ENCODE data around the gene KLRB1. TPM values are rescaled to one million over a fixed set of nuclear protein-coding genes. Genes with fewer than 3 reads are reported as not detected.

The KLRB1 gene
- under 1 TPM in 1 of 2 donors, not detected in 1; 0.25 TPM for total RNA-seq
- polyA plus RNA-seq (ENCODE audit: insufficient read depth, low read depth, low replicate concordance) = 1.5 TPM
- long read RNA-seq, donor 1, partial matches to known transcripts = 0 of 1 reads
- long read RNA-seq, donor 1, other reads (novel, unspliced or antisense) = 0 of 1 reads
- long read RNA-seq, donor 2, partial matches to known transcripts = 0 of 1 reads
- long read RNA-seq, donor 2, other reads (novel, unspliced or antisense) = 0 of 1 reads

GRCh38 chr12:9607716-9608115 lies at the start of gene KLRB1:
KLRB1 (minus strand) TSS chr12:9607916; CDS start chr12:9607839, 77 bp downstream.
- Histone ChIP-seq H3K36me3 (ENCODE audit: low read depth, missing control alignments) (no peaks in the 10 kb centered on the region), H3K4me3 (no peak within 1 kb of the TSS), H3K27ac (no peak within 1 kb of the TSS), H3K27me3 (no peaks in the 10 kb centered on the region), H3K4me1 (no peaks in the 10 kb centered on the region), H3K9me3 (no peaks in the 10 kb centered on the region)
- TF ChIP-seq POLR2A (IDR thresholded peaks at IDR 0.05) = no peak
- no peak for TF ChIP-seq CTCF (IDR thresholded peaks at IDR 0.05)
- no peak for DNase-seq
- 70 to 81% methylated on average over 2 of the region's 2 CpGs for WGBS, 2 donors
- intact Hi-C loops (cut with DNase I; ENCODE audit: low total_unique reads) = no loop called here

- H3K27ac ChIP-seq = peak overlapping the region in 1 of 2 donors; percentile 91
- no peak for DNase-seq
- intact Hi-C loops (cut with DNase I; ENCODE audit: low total_unique reads) = no loop called here
- H3K9me3 ChIP-seq = no peaks in the 10 kb centered on the region
- H3K36me3 ChIP-seq (ENCODE audit: low read depth, missing control alignments) = no peaks in the 10 kb centered on the region
- TF ChIP-seq CTCF (IDR thresholded peaks at IDR 0.05) = no peak
- TF ChIP-seq POLR2A (IDR thresholded peaks at IDR 0.05) = no peak
- WGBS, 2 donors = 62 to 80% methylated on average over 3 of the region's 3 CpGs
- H3K4me3 ChIP-seq = no peak overlapping the region
- H3K27me3 ChIP-seq = no peaks in the 10 kb centered on the region
- H3K4me1 ChIP-seq = peaks cover 5% of the 10 kb centered on the region
These were observed 43.6 kb upstream of the KLRB1 start for GRCh38 chr12:9651265-9651729.

- TF ChIP-seq POLR2A (IDR thresholded peaks at IDR 0.05) (no peak), CTCF (IDR thresholded peaks at IDR 0.05) (no peak)
- Histone ChIP-seq H3K4me3 (peak overlapping the region in 1 of 2 donors; percentile 22), H3K4me1 (peaks cover 5% of the 10 kb centered on the region), H3K27ac (peak overlapping the region; percentile 80 to 91), H3K27me3 (no peaks in the 10 kb centered on the region), H3K36me3 (ENCODE audit: low read depth, missing control alignments) (no peaks in the 10 kb centered on the region), H3K9me3 (no peaks in the 10 kb centered on the region)
- WGBS, 2 donors = 44 to 47% methylated on average over 4 of the region's 4 CpGs
- intact Hi-C loops (cut with DNase I; ENCODE audit: low total_unique reads) = no loop called here
- no peak for DNase-seq
These were observed 42.4 kb upstream of the KLRB1 start for GRCh38 chr12:9650151-9650576.

GRCh38 chr12:9649532-9649940 lies 41.8 kb upstream of the KLRB1 start:
- no peak for TF ChIP-seq CTCF (IDR thresholded peaks at IDR 0.05)
- Histone ChIP-seq H3K36me3 (ENCODE audit: low read depth, missing control alignments) (no peaks in the 10 kb centered on the region), H3K4me1 (peaks cover 5% of the 10 kb centered on the region), H3K27ac (peak overlapping the region; percentile 80 to 91), H3K27me3 (no peaks in the 10 kb centered on the region), H3K4me3 (peak overlapping the region; percentile 67 to 79), H3K9me3 (no peaks in the 10 kb centered on the region)
- intact Hi-C loops (cut with DNase I; ENCODE audit: low total_unique reads) = no loop called here
- DNase-seq = peak; percentile 26
- 25 to 33% methylated on average over 5 of the region's 5 CpGs for WGBS, 2 donors

All from testis (tissue), 5 donors.